Measurements from ENCODE around the gene PCDHB14. TPM values are rescaled to one million over a fixed set of nuclear protein-coding genes. Genes with fewer than 3 reads are reported as not detected.
"Not testable (repeated sequence)": the region's sequence is repeated elsewhere in the genome, so short reads cannot be mapped to it uniquely, and the experiment has no call there.

PCDHB14 gene
- total RNA-seq, 4 donors from 2014 or later = 3.5 to 6.5 (median 4.0) TPM

GRCh38 chr5:141182248-141182647, 40.9 kb upstream of the PCDHB14 start, which contains the start of gene PCDHB16:
Gene PCDHB16, plus strand, starts transcription at chr5:141182387. Its CDS starts 173 bp downstream, at chr5:141182560.
- TF ChIP-seq CTCF (IDR thresholded peaks at IDR 0.05) (peak in 2 of 6 experiments; percentile 10 to 38), POLR2A (IDR thresholded peaks at IDR 0.05) (no peak)
- H3K4me1 ChIP-seq = no peaks in the 10 kb centered on the region
- DNase-seq = peak; percentile 13 to 34
- 9 to 18% methylated on average over 13 of the region's 13 CpGs for WGBS, 2 donors
- intact Hi-C loops (cut with DNase I) = no loop called here
- no peak within 1 kb of the TSS for H3K27ac ChIP-seq
- no peaks in the 10 kb centered on the region for H3K27me3 ChIP-seq
- H3K36me3 ChIP-seq = no peaks in the 10 kb centered on the region
- no peak within 1 kb of the TSS for H3K4me3 ChIP-seq (replicated peaks in 1 of 3)
- no peaks in the 10 kb centered on the region for H3K9me3 ChIP-seq

GRCh38 chr5:141184117-141184855, 38.9 kb upstream of the PCDHB14 start:
- H3K36me3 ChIP-seq; H3K4me1 ChIP-seq; DNase-seq; H3K9me3 ChIP-seq; intact Hi-C loops (cut with DNase I); H3K4me3 ChIP-seq (replicated peaks in 1 of 3); H3K27me3 ChIP-seq; H3K27ac ChIP-seq: not testable (repeated sequence)
- WGBS, 2 donors = 25 to 54% methylated on average over 13 to 17 of the region's 69 CpGs

GRCh38 chr5:141186897-141187512, 36.1 kb upstream of the PCDHB14 start, which contains the start of gene PCDHB9:
Gene PCDHB9, plus strand, starts transcription at chr5:141187161. Its CDS starts 158 bp downstream, at chr5:141187319.
- Histone ChIP-seq H3K9me3 (no peaks in the 10 kb centered on the region), H3K4me3 (replicated peaks in 1 of 3) (no peak within 1 kb of the TSS), H3K4me1 (no peaks in the 10 kb centered on the region), H3K27me3 (no peaks in the 10 kb centered on the region), H3K27ac (no peak within 1 kb of the TSS), H3K36me3 (no peaks in the 10 kb centered on the region)
- DNase-seq = peak in 1 of 2 donors; percentile 29
- intact Hi-C loops (cut with DNase I) = no loop called here
- TF ChIP-seq CTCF (IDR thresholded peaks at IDR 0.05) = peak in 3 of 6 experiments; percentile 18 to 29 (median 27)
- TF ChIP-seq POLR2A (IDR thresholded peaks at IDR 0.05) = no peak
- WGBS, 2 donors = 18 to 24% methylated on average over 9 of the region's 9 CpGs

- H3K36me3 ChIP-seq; H3K27ac ChIP-seq; H3K9me3 ChIP-seq; H3K4me3 ChIP-seq (replicated peaks in 1 of 3); intact Hi-C loops (cut with DNase I); H3K27me3 ChIP-seq; DNase-seq; H3K4me1 ChIP-seq: not testable (repeated sequence)
- WGBS, 2 donors = 6 to 71% methylated on average over 2 to 25 of the region's 37 CpGs
Measured at GRCh38 chr5:141188682-141189081, 34.5 kb upstream of the PCDHB14 start.

GRCh38 chr5:141189131-141189530, 34.0 kb upstream of the PCDHB14 start:
- intact Hi-C loops (cut with DNase I); H3K9me3 ChIP-seq; H3K36me3 ChIP-seq; H3K4me1 ChIP-seq; H3K27ac ChIP-seq; DNase-seq; H3K27me3 ChIP-seq; H3K4me3 ChIP-seq (replicated peaks in 1 of 3): not testable (repeated sequence)
- 26% methylated on average over 15 of the region's 35 CpGs; no CpG with 5 or more reads in 1 of the 2 donors for WGBS, 2 donors

- Histone ChIP-seq H3K4me1 (no peaks in the 10 kb centered on the region), H3K9me3 (no peaks in the 10 kb centered on the region), H3K27me3 (no peaks in the 10 kb centered on the region), H3K36me3 (no peaks in the 10 kb centered on the region), H3K4me3 (replicated peaks in 1 of 3) (no peak within 1 kb of the TSS), H3K27ac (no peak within 1 kb of the TSS)
- TF ChIP-seq CTCF (IDR thresholded peaks at IDR 0.05) (peak in 1 of 6 experiments; percentile 12), POLR2A (IDR thresholded peaks at IDR 0.05) (no peak)
- intact Hi-C loops (cut with DNase I) = no loop called here
- DNase-seq = peak in 1 of 2 donors; percentile 6
- 8 to 13% methylated on average over 10 of the region's 10 CpGs for WGBS, 2 donors
Measured at GRCh38 chr5:141192110-141192725, 30.9 kb upstream of the PCDHB14 start, which contains the start of gene PCDHB10. Gene PCDHB10, plus strand, starts transcription at chr5:141192353. Its CDS starts 200 bp downstream, at chr5:141192553.

- 20% methylated on average over 4 of the region's 37 CpGs; no CpG with 5 or more reads in 1 of the 2 donors for WGBS, 2 donors
- H3K27ac ChIP-seq; H3K4me1 ChIP-seq; H3K36me3 ChIP-seq; H3K9me3 ChIP-seq; H3K27me3 ChIP-seq; H3K4me3 ChIP-seq (replicated peaks in 1 of 3); DNase-seq; intact Hi-C loops (cut with DNase I): not testable (repeated sequence)
Measured at GRCh38 chr5:141194332-141194731, 28.8 kb upstream of the PCDHB14 start.

All from thyroid gland (tissue), 4 donors.